Measurements from ENCODE around the gene CASTOR1.

GRCh38 chr22:30288419-30289140 is 725 bp downstream of the CASTOR1 start:
- TF ChIP-seq, protein P1, sequence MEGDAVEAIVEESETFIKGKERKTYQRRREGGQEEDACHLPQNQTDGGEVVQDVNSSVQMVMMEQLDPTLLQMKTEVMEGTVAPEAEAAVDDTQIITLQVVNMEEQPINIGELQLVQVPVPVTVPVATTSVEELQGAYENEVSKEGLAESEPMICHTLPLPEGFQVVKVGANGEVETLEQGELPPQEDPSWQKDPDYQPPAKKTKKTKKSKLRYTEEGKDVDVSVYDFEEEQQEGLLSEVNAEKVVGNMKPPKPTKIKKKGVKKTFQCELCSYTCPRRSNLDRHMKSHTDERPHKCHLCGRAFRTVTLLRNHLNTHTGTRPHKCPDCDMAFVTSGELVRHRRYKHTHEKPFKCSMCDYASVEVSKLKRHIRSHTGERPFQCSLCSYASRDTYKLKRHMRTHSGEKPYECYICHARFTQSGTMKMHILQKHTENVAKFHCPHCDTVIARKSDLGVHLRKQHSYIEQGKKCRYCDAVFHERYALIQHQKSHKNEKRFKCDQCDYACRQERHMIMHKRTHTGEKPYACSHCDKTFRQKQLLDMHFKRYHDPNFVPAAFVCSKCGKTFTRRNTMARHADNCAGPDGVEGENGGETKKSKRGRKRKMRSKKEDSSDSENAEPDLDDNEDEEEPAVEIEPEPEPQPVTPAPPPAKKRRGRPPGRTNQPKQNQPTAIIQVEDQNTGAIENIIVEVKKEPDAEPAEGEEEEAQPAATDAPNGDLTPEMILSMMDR (IDR thresholded peaks at IDR 0.05), result no peak
- no peak for TF ChIP-seq POLR2A (IDR thresholded peaks at IDR 0.05)

Measured in thyroid gland (tissue), 4 donors.